Neural progenitor cell (in vitro differentiated cells): ENCODE measurements around the gene DNTTIP2. TPM values are rescaled to one million over a fixed set of nuclear protein-coding genes. Genes with fewer than 3 reads are reported as not detected.

Experiments used
- DNase-seq: peaks from one replicate; pipeline ENCODE4 v3.0.0-alpha.2; 2016; ENCODE audit warnings: low spot score
- H2AFZ ChIP-seq: fragments of 200-600 bp; sonication (generic); replicated peaks from 2 replicates; pipeline ENCODE4 v1.6.1; 2016; ENCODE audit warnings: antibody characterized with exemption
- H3F3A ChIP-seq: fragments of 200-600 bp; sonication (generic); 2 replicates; pipeline ENCODE4 v1.6.1; 2016; ENCODE audit warnings: antibody characterized with exemption, low read depth
- H3K27ac ChIP-seq: fragments of 200-600 bp; sonication (generic); 2 replicates; pipeline ENCODE4 v1.5.1; 2016; ENCODE audit warnings: mild to moderate bottlenecking
- H3K27me3 ChIP-seq: fragments of 200-600 bp; sonication (generic); 2 replicates; pipeline ENCODE4 v1.6.1; 2016; ENCODE audit warnings: mild to moderate bottlenecking, moderate library complexity
- H3K36me3 ChIP-seq: fragments of 200-600 bp; sonication (generic); 2 replicates; pipeline ENCODE4 v1.5.1; 2016
- H3K4me1 ChIP-seq: fragments of 200-600 bp; sonication (generic); 2 replicates; pipeline ENCODE4 v1.6.1; 2016; ENCODE audit warnings: mixed run types
- H3K4me2 ChIP-seq: fragments of 200-600 bp; sonication (generic); 2 replicates; pipeline ENCODE4 v1.6.1; 2016
- H3K4me3 ChIP-seq: fragments of 200-600 bp; sonication (generic); 2 replicates; pipeline ENCODE4 v1.5.1; 2016
- H3K79me2 ChIP-seq: fragments of 200-600 bp; sonication (generic); 2 replicates; pipeline ENCODE4 v1.6.1; 2016; ENCODE audit warnings: low read depth
- H3K9ac ChIP-seq: fragments of 200-600 bp; sonication (generic); 2 replicates; pipeline ENCODE4 v1.6.1; 2016
- H3K9me3 ChIP-seq: fragments of 200-600 bp; sonication (generic); 2 replicates; pipeline ENCODE4 v1.5.1; 2016; ENCODE audit warnings: low read depth
- H4K20me1 ChIP-seq: fragments of 200-600 bp; sonication (generic); 2 replicates; pipeline ENCODE4 v1.6.1; 2016; ENCODE audit warnings: low read depth
- H3K27ac Mint-ChIP-seq: 3 replicates; pipeline ENCODE4 v1.8.0; 2021; ENCODE audit warnings: mixed read lengths
- H3K27me3 Mint-ChIP-seq: 2 replicates; pipeline ENCODE4 v1.8.0; 2022; ENCODE audit warnings: low read depth, mild to moderate bottlenecking, inconsistent platforms, moderate library complexity, mixed read lengths; ENCODE audit not compliant: insufficient read depth
- H3K36me3 Mint-ChIP-seq: 3 replicates; pipeline ENCODE4 v1.8.0; 2021; ENCODE audit warnings: mixed read lengths
- H3K4me1 Mint-ChIP-seq: 3 replicates; pipeline ENCODE4 v1.8.0; 2021; ENCODE audit warnings: mixed read lengths
- H3K4me3 Mint-ChIP-seq: 3 replicates; pipeline ENCODE4 v1.8.0; 2021; ENCODE audit warnings: mild to moderate bottlenecking, moderate library complexity, mixed read lengths
- H3K9me3 Mint-ChIP-seq: 3 replicates; pipeline ENCODE4 v1.8.0; 2020; ENCODE audit warnings: mixed read lengths
- EZH2 ChIP-seq: fragments of 200-600 bp; sonication (generic); IDR thresholded peaks from 2 replicates; pipeline ENCODE4 v1.6.1; 2017; ENCODE audit warnings: antibody characterized with exemption, mild to moderate bottlenecking, moderate library complexity
- EZH2phosphoT487 ChIP-seq: fragments of 200-600 bp; sonication (generic); IDR thresholded peaks from 2 replicates; pipeline ENCODE4 v1.6.1; 2017; ENCODE audit warnings: antibody characterized with exemption
- total RNA-seq: library from RNA; depleted of rRNA; stranded (reverse); fragments of >200 nt; gene quantifications from 2 replicates; pipeline ENCODE4 v1.2.3, GENCODE V29; 2015; ENCODE audit warnings: low replicate concordance
- TF ChIP-seq, protein P1 (sequence below): fragments of 200-600 bp; sonication (generic); IDR thresholded peaks from 2 replicates; pipeline ENCODE4 v1.5.1; 2017; ENCODE audit warnings: antibody characterized with exemption, mild to moderate bottlenecking

The DNTTIP2 gene
- total RNA-seq, 1 donor from 2014 or later, result 62.5 TPM

DNA sequence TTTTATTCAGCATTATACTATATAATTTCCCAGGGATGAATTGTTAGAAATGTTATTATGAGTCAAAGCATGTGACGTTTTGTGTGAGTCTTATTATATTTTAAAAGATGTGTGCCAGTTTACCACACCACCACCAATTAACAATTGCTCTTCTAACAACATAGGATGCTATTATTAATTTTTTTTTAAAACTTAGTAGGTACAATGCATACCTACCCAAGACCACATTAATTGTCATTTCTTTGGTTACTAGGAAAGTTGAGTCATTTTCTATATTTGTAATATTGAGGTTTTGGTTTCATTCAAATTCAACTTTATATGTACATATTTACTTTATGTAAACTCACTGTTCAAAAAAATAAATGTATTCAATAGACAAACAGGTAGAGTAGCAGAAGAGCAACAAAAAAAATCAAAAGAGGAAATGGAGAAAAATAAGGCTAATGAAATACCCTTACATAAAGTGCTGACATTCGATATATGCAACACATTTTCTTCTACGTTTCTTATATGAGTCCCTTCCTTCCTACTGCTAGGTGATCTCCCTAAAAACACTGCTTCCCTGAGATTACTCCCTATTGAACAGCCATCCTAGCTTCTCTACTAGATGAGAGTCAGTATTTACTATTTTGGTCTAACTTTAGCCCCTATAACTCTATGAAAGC lies 20.7 kb upstream of the DNTTIP2 start:
- TF ChIP-seq, protein P1, sequence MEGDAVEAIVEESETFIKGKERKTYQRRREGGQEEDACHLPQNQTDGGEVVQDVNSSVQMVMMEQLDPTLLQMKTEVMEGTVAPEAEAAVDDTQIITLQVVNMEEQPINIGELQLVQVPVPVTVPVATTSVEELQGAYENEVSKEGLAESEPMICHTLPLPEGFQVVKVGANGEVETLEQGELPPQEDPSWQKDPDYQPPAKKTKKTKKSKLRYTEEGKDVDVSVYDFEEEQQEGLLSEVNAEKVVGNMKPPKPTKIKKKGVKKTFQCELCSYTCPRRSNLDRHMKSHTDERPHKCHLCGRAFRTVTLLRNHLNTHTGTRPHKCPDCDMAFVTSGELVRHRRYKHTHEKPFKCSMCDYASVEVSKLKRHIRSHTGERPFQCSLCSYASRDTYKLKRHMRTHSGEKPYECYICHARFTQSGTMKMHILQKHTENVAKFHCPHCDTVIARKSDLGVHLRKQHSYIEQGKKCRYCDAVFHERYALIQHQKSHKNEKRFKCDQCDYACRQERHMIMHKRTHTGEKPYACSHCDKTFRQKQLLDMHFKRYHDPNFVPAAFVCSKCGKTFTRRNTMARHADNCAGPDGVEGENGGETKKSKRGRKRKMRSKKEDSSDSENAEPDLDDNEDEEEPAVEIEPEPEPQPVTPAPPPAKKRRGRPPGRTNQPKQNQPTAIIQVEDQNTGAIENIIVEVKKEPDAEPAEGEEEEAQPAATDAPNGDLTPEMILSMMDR, result no peak
- TF ChIP-seq EZH2, result no peak
- no peak overlapping the region for H3K27ac Mint-ChIP-seq
- Histone ChIP-seq H3F3A (no peaks in the 10 kb centered on the region), H3K79me2 (no peaks in the 10 kb centered on the region), H3K36me3 (no peaks in the 10 kb centered on the region), H4K20me1 (no peaks in the 10 kb centered on the region), H3K4me2 (no peak overlapping the region), H3K27ac (no peak overlapping the region), H3K9me3 (no peaks in the 10 kb centered on the region), H3K9ac (no peak overlapping the region), H3K27me3 (no peaks in the 10 kb centered on the region), H2AFZ (no peak overlapping the region), H3K4me3 (no peak overlapping the region), H3K4me1 (no peaks in the 10 kb centered on the region)
- H3K4me3 Mint-ChIP-seq, result no peak overlapping the region
- no peaks in the 10 kb centered on the region for H3K27me3 Mint-ChIP-seq
- DNase-seq, result no peak
- H3K36me3 Mint-ChIP-seq, result no peaks in the 10 kb centered on the region
- H3K9me3 Mint-ChIP-seq, result no peaks in the 10 kb centered on the region
- no peaks in the 10 kb centered on the region for H3K4me1 Mint-ChIP-seq

- no peaks in the 10 kb centered on the region for H3K36me3 ChIP-seq
- H3K9me3 ChIP-seq, result no peaks in the 10 kb centered on the region
- H4K20me1 ChIP-seq, result no peaks in the 10 kb centered on the region
- peak overlapping the region; percentile 5 for H3K9ac ChIP-seq
- no peaks in the 10 kb centered on the region for H3K79me2 ChIP-seq
- peaks cover 4% of the 10 kb centered on the region for H3F3A ChIP-seq
- H3K4me1 ChIP-seq, result peaks cover 6% of the 10 kb centered on the region
- TF ChIP-seq EZH2phosphoT487, result no peak
- TF ChIP-seq, protein P1, result no peak
- no peak for TF ChIP-seq EZH2
- H3K27me3 Mint-ChIP-seq, result no peaks in the 10 kb centered on the region
- no peaks in the 10 kb centered on the region for H3K27me3 ChIP-seq
- no peak overlapping the region for H3K4me2 ChIP-seq
- no peak overlapping the region for H3K27ac Mint-ChIP-seq
- no peaks in the 10 kb centered on the region for H3K9me3 Mint-ChIP-seq
- H3K36me3 Mint-ChIP-seq, result no peaks in the 10 kb centered on the region
- H3K4me3 Mint-ChIP-seq, result no peak overlapping the region
- no peak overlapping the region for H3K4me3 ChIP-seq
- no peaks in the 10 kb centered on the region for H3K4me1 Mint-ChIP-seq
- no peak overlapping the region for H3K27ac ChIP-seq
- peak; percentile 31 for DNase-seq
- no peak overlapping the region for H2AFZ ChIP-seq
Measured at GRCh38 chr1:93888900-93889299, 9.9 kb upstream of the DNTTIP2 start.

DNA sequence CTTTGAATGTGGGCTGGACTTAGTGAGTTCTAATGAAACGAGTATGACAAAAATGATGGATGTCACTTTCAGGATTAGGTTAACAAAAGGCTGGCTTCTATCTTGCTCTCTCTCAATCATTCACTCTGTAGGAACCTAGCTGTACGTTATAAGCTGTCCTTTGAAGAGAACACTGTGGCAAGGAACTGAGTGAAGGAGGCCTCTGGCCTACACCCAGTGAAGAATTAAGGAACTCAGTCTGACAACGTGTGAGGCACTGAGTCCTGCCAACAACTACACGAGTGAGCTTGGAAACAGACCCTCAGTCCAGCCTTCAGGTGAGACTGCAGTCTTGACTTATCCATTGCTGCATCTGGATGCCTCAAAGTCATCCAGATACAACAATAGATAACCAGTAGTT lies 3.3 kb upstream of the DNTTIP2 start:
- Histone ChIP-seq H3K9ac (no peak overlapping the region), H3K4me3 (no peak overlapping the region), H4K20me1 (peaks cover 7% of the 10 kb centered on the region), H3K79me2 (peaks cover 17% of the 10 kb centered on the region), H3K36me3 (peaks cover 6% of the 10 kb centered on the region), H3K27me3 (no peaks in the 10 kb centered on the region), H3F3A (peaks cover 10% of the 10 kb centered on the region), H3K27ac (no peak overlapping the region), H3K9me3 (no peaks in the 10 kb centered on the region), H3K4me2 (no peak overlapping the region), H3K4me1 (peaks cover 10% of the 10 kb centered on the region), H2AFZ (no peak overlapping the region)
- no peaks in the 10 kb centered on the region for H3K27me3 Mint-ChIP-seq
- peaks cover 7% of the 10 kb centered on the region for H3K4me1 Mint-ChIP-seq
- TF ChIP-seq, protein P1, result no peak
- no peak for TF ChIP-seq EZH2phosphoT487
- TF ChIP-seq EZH2, result no peak
- H3K9me3 Mint-ChIP-seq, result no peaks in the 10 kb centered on the region
- no peaks in the 10 kb centered on the region for H3K36me3 Mint-ChIP-seq
- no peak overlapping the region for H3K27ac Mint-ChIP-seq
- no peak for DNase-seq
- H3K4me3 Mint-ChIP-seq, result no peak overlapping the region
